Esophagus squamous epithelium (tissue), 4 donors: ENCODE results near the gene PABPN1.

Source experiments
- POLR2A ChIP-seq, 4 donors: fragments of 450-650 bp; IDR thresholded peaks; one replicate each; pipeline ENCODE4 v1.6.1; 2017; ENCODE audit warnings: antibody characterized with exemption in 4 of 4, mild to moderate bottlenecking in 4 of 4, moderate library complexity in 3 of 4
- TF ChIP-seq, protein P1 (sequence below), 6 experiments: fragments of 450-650 bp in 4 of 6; fragments of 200-600 bp in 2 of 6; sonication (generic) in 2 of 6; IDR thresholded peaks; one replicate each; pipeline ENCODE4 v1.5.1; 2016 to 2019; ENCODE audit warnings: antibody characterized with exemption in 6 of 6, mild to moderate bottlenecking in 4 of 6, moderate library complexity in 4 of 6

DNA sequence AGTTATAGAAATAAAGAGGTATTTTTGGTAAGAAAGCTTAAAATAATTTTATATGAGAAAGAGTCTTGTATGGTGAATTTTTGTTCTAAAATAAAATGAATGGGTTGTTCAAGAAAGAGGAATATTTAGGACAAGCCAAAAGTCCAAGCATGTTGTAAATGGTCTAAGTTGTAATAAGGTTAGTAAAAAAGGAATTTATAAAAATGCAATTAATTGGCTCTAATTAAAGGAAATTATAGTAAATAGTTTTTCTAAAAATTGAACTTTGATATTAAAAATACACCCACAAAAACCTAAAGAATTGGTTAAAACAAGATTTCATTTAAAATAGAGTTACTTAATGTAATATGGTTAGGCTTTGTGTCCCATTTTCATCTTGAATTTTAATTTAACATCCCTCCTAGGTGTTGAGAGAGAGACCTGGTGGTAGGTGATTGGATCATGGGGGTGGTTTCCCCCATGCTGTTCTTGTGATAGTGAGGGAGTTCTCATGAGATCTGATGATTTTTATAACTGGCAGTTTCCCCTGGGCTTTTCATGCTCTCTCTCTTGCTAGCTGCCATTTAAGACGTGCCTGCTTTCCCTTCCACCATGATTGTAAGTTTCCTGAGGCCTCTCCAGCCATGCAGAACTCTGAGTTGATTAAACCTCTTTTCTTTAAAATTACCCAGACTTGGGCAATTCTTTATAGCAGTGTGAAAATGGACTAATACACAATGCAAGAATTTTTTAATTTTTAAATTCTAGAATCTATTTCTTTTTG lies 18.4 kb downstream of the PABPN1 start:
- TF ChIP-seq, protein P1, sequence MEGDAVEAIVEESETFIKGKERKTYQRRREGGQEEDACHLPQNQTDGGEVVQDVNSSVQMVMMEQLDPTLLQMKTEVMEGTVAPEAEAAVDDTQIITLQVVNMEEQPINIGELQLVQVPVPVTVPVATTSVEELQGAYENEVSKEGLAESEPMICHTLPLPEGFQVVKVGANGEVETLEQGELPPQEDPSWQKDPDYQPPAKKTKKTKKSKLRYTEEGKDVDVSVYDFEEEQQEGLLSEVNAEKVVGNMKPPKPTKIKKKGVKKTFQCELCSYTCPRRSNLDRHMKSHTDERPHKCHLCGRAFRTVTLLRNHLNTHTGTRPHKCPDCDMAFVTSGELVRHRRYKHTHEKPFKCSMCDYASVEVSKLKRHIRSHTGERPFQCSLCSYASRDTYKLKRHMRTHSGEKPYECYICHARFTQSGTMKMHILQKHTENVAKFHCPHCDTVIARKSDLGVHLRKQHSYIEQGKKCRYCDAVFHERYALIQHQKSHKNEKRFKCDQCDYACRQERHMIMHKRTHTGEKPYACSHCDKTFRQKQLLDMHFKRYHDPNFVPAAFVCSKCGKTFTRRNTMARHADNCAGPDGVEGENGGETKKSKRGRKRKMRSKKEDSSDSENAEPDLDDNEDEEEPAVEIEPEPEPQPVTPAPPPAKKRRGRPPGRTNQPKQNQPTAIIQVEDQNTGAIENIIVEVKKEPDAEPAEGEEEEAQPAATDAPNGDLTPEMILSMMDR (IDR thresholded peaks at IDR 0.05) = no peak
- no peak for TF ChIP-seq POLR2A (IDR thresholded peaks at IDR 0.05)
